BLaER1 (cell line): ENCODE results near the gene NAALADL1.

Experiments
- H3K27ac ChIP-seq: shearing (Covaris generic); formaldehyde crosslinking; 2 replicates; pipeline ENCODE4 v1.8.1; 2022
- H3K27me3 ChIP-seq: shearing (Covaris generic); formaldehyde crosslinking; 2 replicates; pipeline ENCODE4 v1.8.1; 2022
- H3K36me3 ChIP-seq: shearing (Covaris generic); formaldehyde crosslinking; 2 replicates; pipeline ENCODE4 v1.8.1; 2022
- H3K4me1 ChIP-seq: shearing (Covaris generic); formaldehyde crosslinking; 2 replicates; pipeline ENCODE4 v1.8.1; 2022
- H3K4me2 ChIP-seq: shearing (Covaris generic); formaldehyde crosslinking; 2 replicates; pipeline ENCODE4 v1.8.1; 2022
- H3K4me3 ChIP-seq: shearing (Covaris generic); formaldehyde crosslinking; 2 replicates; pipeline ENCODE4 v1.8.1; 2022
- H3K9ac ChIP-seq: shearing (Covaris generic); formaldehyde crosslinking; 2 replicates; pipeline ENCODE4 v1.8.1; 2022
- H3K9me3 ChIP-seq: shearing (Covaris generic); formaldehyde crosslinking; 2 replicates; pipeline ENCODE4 v1.8.1; 2022
- H4K20me1 ChIP-seq: shearing (Covaris generic); formaldehyde crosslinking; 2 replicates; pipeline ENCODE4 v1.8.1; 2022
- Cebpa-rat ChIP-seq: shearing (Covaris generic); IDR thresholded peaks from 2 replicates; pipeline ENCODE4 v1.8.1; 2022

The NAALADL1 gene

GRCh38 chr11:64999478-64999877 lies 58.9 kb downstream of the NAALADL1 start:
- Histone ChIP-seq H3K4me1 (peaks cover 39% of the 10 kb centered on the region), H3K4me2 (no peak overlapping the region), H3K27ac (no peak overlapping the region), H4K20me1 (no peaks in the 10 kb centered on the region), H3K4me3 (no peak overlapping the region), H3K27me3 (no peaks in the 10 kb centered on the region), H3K9ac (no peak overlapping the region), H3K9me3 (no peaks in the 10 kb centered on the region), H3K36me3 (no peaks in the 10 kb centered on the region)
- TF ChIP-seq Cebpa-rat = no peak

- Histone ChIP-seq H3K4me3 (no peak overlapping the region), H3K9ac (no peak overlapping the region), H3K4me1 (peaks cover 39% of the 10 kb centered on the region), H3K4me2 (peak overlapping the region; percentile 18; the same call in 1 of the 2 replicates), H4K20me1 (no peaks in the 10 kb centered on the region), H3K36me3 (no peaks in the 10 kb centered on the region), H3K27ac (no peak overlapping the region), H3K9me3 (no peaks in the 10 kb centered on the region), H3K27me3 (no peaks in the 10 kb centered on the region)
- TF ChIP-seq Cebpa-rat = no peak
Observed at GRCh38 chr11:64998690-64999431, 59.5 kb downstream of the NAALADL1 start.

GRCh38 chr11:64998141-64998540 lies 60.2 kb downstream of the NAALADL1 start:
- Histone ChIP-seq H3K4me2 (no peak overlapping the region; the same call in 1 of the 2 replicates), H3K27ac (no peak overlapping the region), H3K4me3 (no peak overlapping the region), H3K4me1 (peaks cover 39% of the 10 kb centered on the region), H3K36me3 (no peaks in the 10 kb centered on the region), H4K20me1 (no peaks in the 10 kb centered on the region), H3K9ac (no peak overlapping the region), H3K9me3 (no peaks in the 10 kb centered on the region), H3K27me3 (no peaks in the 10 kb centered on the region)
- no peak for TF ChIP-seq Cebpa-rat

- Histone ChIP-seq H3K27me3 (no peaks in the 10 kb centered on the region), H3K9me3 (no peaks in the 10 kb centered on the region), H3K4me2 (peak within 1 kb of the TSS; percentile 85), H3K36me3 (no peaks in the 10 kb centered on the region), H4K20me1 (no peaks in the 10 kb centered on the region), H3K27ac (peak within 1 kb of the TSS; percentile 52), H3K4me3 (peak within 1 kb of the TSS; percentile 38), H3K9ac (peak within 1 kb of the TSS; percentile 56; the same call in 1 of the 2 replicates), H3K4me1 (peaks cover 39% of the 10 kb centered on the region)
- TF ChIP-seq Cebpa-rat = no peak
Observed at GRCh38 chr11:64996710-64997380, 61.5 kb downstream of the NAALADL1 start, which contains the start of gene BATF2. Gene BATF2 (minus strand): TSS chr11:64996971. CDS start chr11:64996914, 57 bp downstream.

GRCh38 chr11:64996327-64996709 lies 62.0 kb downstream of the NAALADL1 start:
- H3K36me3 ChIP-seq = no peaks in the 10 kb centered on the region
- H3K27ac ChIP-seq = peak overlapping the region; percentile 52
- H3K4me2 ChIP-seq = peak overlapping the region; percentile 85
- no peaks in the 10 kb centered on the region for H4K20me1 ChIP-seq
- no peaks in the 10 kb centered on the region for H3K27me3 ChIP-seq
- H3K9ac ChIP-seq = peak overlapping the region; percentile 56; the same call in 1 of the 2 replicates
- peaks cover 39% of the 10 kb centered on the region for H3K4me1 ChIP-seq
- no peaks in the 10 kb centered on the region for H3K9me3 ChIP-seq
- no peak for TF ChIP-seq Cebpa-rat
- peak overlapping the region; percentile 38 for H3K4me3 ChIP-seq
